HG03565 (cell line): ENCODE results near the gene HMOX1.
"Not testable (repeated sequence)": the region's sequence is repeated elsewhere in the genome, so short reads cannot be mapped to it uniquely, and the experiment has no call there.

Experiments used
- ATAC-seq: cut with Tn5 transposase; IDR thresholded peaks from one replicate; pipeline ENCODE4 v1.9.1; 2021; ENCODE audit warnings: mild to moderate bottlenecking, moderate library complexity; ENCODE audit not compliant: unreplicated experiment

Gene HMOX1

GRCh38 chr22:35430897-35431322, 50.0 kb downstream of the HMOX1 start:
- ATAC-seq, result no peak

- no peak for ATAC-seq
These were observed 50.8 kb downstream of the HMOX1 start for GRCh38 chr22:35431483-35432227.

- no peak for ATAC-seq
These were observed 51.5 kb downstream of the HMOX1 start for GRCh38 chr22:35432228-35432905.

- no peak for ATAC-seq
These were observed 53.3 kb downstream of the HMOX1 start for GRCh38 chr22:35434061-35434710.

GRCh38 chr22:35435201-35435740, 54.4 kb downstream of the HMOX1 start:
- ATAC-seq, result no peak

- no peak for ATAC-seq
These were observed 55.5 kb downstream of the HMOX1 start for GRCh38 chr22:35436421-35436820.

GRCh38 chr22:35437049-35437448, 56.2 kb downstream of the HMOX1 start:
- no peak for ATAC-seq

- ATAC-seq, result not testable (repeated sequence)
These were observed 57.9 kb downstream of the HMOX1 start for GRCh38 chr22:35438673-35439364.

GRCh38 chr22:35439365-35439717, 58.4 kb downstream of the HMOX1 start:
- ATAC-seq, result no peak

GRCh38 chr22:35440129-35440528, 59.2 kb downstream of the HMOX1 start:
- ATAC-seq, result no peak

GRCh38 chr22:35441489-35442100, 60.7 kb downstream of the HMOX1 start:
- ATAC-seq, result no peak

- ATAC-seq, result no peak
These were observed 61.6 kb downstream of the HMOX1 start for GRCh38 chr22:35442471-35442870.

- ATAC-seq, result no peak
These were observed 62.4 kb downstream of the HMOX1 start for GRCh38 chr22:35443338-35443737.
